Fibroblast of pulmonary artery (primary cell): Measurements from ENCODE around the gene OR51I2.

Source experiments
- DNase-seq: peaks from one replicate; pipeline ENCODE4 v3.0.0-alpha.2; 2010; ENCODE audit warnings: low read depth
- H3K4me3 ChIP-seq: replicated peaks from 2 replicates; pipeline ENCODE4 v1.5.1; 2011; ENCODE audit warnings: low read depth, mild to moderate bottlenecking, control low read depth, low read length, moderate library complexity
- TF ChIP-seq, protein P1 (sequence below): IDR thresholded peaks from 2 replicates; pipeline ENCODE4 v1.5.1; 2011; ENCODE audit warnings: mild to moderate bottlenecking, control low read depth, low read length, inconsistent platforms; ENCODE audit errors: missing control alignments

OR51I2 gene

DNA sequence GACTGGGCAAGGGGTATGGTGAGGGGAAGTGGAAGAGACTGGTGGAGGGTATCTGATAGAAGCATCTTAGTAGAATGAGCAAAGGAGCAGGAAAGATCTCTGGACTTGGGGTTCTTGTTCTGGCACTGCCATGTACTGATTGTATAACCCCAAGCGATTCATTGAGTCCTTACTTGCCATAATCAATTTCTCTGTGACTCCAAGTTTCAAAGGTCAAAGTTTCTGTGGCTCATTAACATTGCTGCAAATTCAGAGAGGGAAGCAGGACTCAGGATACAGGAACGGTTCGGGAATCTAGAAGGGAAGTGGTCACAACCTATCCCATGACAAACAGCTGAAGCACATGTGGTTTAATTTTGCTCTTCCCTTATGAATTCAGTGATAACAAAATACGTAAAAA lies 309 bp downstream of the OR51I2 start:
- DNase-seq: no peak
- H3K4me3 ChIP-seq: no peak overlapping the region
- TF ChIP-seq, protein P1, sequence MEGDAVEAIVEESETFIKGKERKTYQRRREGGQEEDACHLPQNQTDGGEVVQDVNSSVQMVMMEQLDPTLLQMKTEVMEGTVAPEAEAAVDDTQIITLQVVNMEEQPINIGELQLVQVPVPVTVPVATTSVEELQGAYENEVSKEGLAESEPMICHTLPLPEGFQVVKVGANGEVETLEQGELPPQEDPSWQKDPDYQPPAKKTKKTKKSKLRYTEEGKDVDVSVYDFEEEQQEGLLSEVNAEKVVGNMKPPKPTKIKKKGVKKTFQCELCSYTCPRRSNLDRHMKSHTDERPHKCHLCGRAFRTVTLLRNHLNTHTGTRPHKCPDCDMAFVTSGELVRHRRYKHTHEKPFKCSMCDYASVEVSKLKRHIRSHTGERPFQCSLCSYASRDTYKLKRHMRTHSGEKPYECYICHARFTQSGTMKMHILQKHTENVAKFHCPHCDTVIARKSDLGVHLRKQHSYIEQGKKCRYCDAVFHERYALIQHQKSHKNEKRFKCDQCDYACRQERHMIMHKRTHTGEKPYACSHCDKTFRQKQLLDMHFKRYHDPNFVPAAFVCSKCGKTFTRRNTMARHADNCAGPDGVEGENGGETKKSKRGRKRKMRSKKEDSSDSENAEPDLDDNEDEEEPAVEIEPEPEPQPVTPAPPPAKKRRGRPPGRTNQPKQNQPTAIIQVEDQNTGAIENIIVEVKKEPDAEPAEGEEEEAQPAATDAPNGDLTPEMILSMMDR: no peak

DNA sequence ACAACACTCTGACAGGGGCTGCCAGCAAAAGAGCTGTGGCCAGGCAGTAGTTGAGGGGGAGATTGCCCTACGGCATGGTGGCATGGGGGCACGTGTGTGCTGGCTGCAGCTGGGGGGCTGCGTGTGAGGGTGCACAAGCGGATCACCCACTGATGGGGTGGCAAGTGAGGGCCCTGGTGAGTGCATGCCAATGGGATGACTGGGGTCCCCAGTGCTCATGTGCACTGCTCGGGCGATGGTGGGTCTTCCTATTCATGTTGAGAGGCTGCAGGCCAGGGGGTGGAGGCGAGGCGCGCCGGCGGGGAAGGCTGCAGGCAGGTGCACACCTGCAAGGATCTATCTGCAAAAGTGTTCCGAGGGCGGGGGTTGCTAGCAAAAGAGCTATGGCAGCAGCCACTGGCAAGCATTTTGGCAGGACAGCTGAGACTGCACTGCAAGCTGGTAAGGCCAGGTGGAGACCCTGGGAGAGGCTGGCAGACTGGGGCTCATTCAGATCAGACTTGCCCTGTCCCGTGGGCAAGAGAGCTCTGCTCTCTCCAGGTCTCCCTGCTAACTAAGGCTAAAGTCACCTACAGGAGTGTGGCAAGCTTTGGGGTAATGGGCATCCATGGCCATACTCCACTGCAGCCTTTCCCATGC lies 12.0 kb downstream of the OR51I2 start:
- TF ChIP-seq, protein P1: no peak
- DNase-seq: no peak
- H3K4me3 ChIP-seq: no peak overlapping the region

DNA sequence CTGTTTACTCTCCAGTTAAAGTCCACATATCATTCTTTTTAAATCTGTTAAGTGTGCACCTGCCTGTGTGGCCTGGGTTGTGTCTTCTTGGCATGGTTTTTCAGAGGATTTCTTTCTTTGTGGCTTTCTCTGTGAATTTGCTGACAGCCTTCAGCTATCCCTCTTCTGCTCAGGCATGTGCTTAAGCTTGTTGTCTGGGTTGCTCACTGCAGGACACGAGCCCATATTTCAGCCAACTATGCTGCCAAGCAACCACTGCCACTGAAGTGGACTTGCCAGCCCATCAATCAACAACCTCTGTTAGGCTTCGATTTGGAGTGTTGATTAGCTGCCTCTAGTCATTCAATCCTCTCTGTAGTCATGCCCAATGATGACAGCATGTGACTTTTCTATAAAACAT lies 18.4 kb downstream of the OR51I2 start:
- H3K4me3 ChIP-seq: no peak overlapping the region
- TF ChIP-seq, protein P1: no peak
- no peak for DNase-seq

DNA sequence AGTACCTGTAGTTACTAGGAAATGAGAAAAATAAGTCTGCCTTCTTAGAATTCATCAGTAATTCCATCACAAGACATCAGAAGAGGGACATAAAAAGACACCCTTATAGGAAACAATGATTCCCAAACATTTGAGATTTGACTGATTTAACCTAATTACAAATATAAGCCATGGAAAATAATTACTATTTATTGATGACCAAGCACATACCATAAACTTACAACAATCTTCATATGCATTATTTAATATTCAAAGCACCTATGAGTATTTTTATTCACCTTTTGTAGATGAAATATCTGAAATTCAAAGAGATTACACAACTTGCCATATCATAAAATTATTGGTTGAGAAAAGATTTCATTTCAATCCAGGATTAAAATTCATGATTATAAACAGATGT lies 24.8 kb downstream of the OR51I2 start:
- no peak for DNase-seq
- H3K4me3 ChIP-seq: no peak overlapping the region
- TF ChIP-seq, protein P1: no peak

DNA sequence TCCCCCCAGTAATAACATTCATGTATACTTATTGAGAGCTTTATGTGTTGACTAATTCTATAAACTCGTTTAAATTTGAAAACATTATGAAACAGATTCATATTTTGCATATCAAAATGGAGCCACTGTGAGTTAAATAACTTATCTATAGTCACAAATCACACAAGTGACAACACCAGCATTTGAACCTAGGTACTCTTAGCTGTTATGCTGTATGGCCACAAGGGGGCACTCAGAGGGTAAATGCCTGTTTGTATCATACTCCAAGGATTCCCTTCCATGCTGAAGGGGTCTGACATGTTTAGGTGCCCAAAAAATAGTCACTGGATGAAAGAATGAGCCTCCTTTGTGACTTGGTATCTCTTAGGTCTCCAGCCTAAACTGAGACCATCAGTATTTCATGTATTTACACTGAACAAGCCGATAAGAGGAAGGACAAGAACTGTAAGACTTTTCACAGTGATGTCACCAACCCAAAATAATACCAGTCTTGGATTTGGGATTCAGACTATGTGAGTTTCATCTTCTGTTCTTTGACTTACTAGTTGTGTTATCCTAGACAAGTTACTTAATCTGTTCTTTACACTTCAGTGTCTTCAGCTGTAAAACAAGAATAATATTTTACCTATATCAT lies 27.2 kb downstream of the OR51I2 start:
- no peak overlapping the region for H3K4me3 ChIP-seq
- peak; percentile 71 for DNase-seq
- TF ChIP-seq, protein P1: peak; percentile 93

DNA sequence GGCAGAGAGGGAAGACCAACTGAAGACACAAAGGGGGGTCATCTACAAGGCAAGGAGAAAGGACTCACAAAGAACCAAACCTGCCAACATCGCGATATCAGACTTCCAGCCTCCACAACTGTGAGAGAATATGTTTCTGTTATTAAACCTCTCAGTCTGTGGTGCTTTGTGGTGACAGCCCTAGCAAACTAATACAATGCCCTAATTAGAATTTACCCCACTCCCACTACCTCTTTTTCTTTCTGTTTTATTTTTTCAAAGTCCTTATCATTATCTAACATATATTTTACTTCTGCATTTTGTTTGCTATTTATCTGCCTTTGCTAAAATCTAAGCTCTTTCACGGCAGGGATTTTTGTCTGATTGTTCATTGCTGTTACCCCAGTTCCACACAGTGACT lies 36.9 kb downstream of the OR51I2 start:
- TF ChIP-seq, protein P1: no peak
- DNase-seq: no peak
- no peak overlapping the region for H3K4me3 ChIP-seq

DNA sequence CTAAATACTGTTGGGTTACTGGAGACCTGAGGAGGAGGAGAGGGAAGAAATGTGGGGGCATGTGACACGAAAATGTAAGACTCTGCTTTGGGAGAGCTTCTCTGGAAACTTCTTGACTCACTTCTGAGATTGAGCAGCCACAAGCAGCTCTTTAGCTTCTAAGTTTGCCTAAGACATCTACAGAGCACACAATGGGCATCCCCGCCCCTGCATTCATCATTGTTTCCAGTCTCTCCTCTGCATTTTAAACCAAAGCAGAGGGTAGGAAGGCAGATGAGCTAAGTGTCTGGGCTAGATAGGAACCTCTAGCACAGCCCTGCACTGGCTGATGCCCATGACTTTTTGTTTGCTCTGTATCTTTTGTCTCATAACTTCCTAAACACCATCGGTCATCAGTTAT lies 37.3 kb downstream of the OR51I2 start:
- no peak overlapping the region for H3K4me3 ChIP-seq
- TF ChIP-seq, protein P1: no peak
- DNase-seq: no peak
